ENCODE measurements around the gene ARMS2.

Gene ARMS2

DNA sequence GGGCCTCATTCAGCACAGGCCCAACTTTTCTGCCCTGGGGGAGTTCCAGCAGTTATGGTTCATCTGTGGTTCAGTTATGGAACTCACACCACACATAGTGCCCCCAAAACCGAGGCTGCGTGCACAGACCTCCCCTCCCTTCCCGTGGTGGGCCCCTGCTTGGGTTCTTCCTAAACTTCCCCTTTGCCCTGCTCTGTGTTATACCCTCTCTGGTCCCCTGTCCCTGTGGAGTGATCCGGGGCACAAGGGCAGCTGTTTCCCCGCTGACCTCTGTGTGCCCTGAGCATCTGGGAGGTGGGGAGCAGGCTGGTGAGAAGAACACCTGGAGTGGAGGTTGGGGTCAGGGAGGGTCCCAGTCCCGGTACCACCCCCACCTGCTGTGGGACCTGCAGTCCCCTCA is 46.3 kb downstream of the ARMS2 start:
- DNase-seq (ENCODE audit: extremely low spot score): no peak
- TF ChIP-seq, protein P1, sequence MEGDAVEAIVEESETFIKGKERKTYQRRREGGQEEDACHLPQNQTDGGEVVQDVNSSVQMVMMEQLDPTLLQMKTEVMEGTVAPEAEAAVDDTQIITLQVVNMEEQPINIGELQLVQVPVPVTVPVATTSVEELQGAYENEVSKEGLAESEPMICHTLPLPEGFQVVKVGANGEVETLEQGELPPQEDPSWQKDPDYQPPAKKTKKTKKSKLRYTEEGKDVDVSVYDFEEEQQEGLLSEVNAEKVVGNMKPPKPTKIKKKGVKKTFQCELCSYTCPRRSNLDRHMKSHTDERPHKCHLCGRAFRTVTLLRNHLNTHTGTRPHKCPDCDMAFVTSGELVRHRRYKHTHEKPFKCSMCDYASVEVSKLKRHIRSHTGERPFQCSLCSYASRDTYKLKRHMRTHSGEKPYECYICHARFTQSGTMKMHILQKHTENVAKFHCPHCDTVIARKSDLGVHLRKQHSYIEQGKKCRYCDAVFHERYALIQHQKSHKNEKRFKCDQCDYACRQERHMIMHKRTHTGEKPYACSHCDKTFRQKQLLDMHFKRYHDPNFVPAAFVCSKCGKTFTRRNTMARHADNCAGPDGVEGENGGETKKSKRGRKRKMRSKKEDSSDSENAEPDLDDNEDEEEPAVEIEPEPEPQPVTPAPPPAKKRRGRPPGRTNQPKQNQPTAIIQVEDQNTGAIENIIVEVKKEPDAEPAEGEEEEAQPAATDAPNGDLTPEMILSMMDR (IDR thresholded peaks at IDR 0.05; ENCODE audit: control extremely low read depth, extremely low read depth, low read depth, missing control alignments): no peak
- ChIA-PET CTCF (no interaction called here), POLR2A (no interaction called here)

DNA sequence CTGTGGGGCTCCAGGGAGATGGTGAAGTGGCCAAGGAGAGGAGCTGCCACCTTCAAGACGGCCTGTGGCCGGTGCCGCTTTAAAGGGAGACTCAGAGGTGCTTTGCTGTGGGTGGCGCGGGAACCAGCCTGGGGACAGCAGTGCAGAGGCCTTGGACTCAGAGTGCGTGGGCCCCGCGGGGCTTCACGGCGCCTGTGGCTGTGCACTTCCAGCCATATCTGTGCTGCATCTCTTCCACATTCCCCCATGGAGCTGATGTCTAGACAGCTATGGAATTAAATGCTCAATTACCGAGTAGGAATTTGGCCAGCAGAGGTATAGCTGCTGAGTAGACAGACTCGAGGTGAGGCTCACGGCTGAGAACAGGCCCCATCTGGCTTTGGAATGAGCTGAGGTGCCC is 48.6 kb downstream of the ARMS2 start:
- DNase-seq (ENCODE audit: extremely low spot score): no peak
- ChIA-PET POLR2A (no interaction called here), CTCF (interaction anchor here (1.0 to 1.5 kb wide), 4 partner anchors 10 to 224 kb away, joined by 3 to 5 read pairs (median 3); no protein-coding TSS in a partner anchor)
- TF ChIP-seq, protein P1 (IDR thresholded peaks at IDR 0.05; ENCODE audit: control extremely low read depth, extremely low read depth, low read depth, missing control alignments): no peak

DNA sequence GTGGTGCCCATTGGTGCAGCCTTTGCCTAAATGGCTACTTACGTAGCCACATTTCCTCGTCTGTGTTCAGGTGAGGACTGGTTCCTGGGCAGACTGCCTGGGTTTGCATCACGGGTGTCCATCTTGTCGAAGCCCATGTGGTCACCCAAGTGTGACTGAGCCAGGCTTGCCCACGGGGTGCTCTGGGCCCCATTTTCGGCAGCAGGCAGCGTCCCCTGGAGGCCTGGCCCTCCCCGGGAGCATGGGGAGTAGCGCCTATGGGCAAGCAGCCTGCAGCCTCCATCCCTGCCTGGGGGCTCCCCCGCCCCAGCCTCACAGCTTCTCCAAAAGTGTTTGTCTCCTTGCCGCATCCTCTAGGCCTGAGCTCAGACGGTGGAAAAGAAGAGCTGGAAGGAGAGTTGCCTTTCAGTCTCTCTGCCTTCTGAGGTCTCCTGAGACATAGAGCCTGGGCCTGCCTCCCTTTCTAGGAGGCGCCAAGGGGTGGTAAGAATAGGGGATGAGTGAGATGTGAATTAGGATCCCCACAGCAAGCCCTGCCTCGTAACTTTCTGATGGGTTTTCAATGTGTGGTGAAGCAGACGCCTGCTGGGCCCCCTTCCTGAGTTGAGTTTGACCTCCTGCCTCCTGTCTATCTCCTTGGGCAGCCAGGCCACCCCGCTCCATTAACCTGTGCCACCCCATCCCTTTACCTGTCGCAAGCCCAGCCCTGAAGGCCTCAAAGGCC is 49.6 kb downstream of the ARMS2 start:
- CTCF ChIA-PET: interaction anchor here (1.2 to 2.0 kb wide), 4 partner anchors 8 to 225 kb away, joined by 3 to 5 read pairs (median 4); no protein-coding TSS in a partner anchor
- POLR2A ChIA-PET: no interaction called here
- TF ChIP-seq, protein P1 (IDR thresholded peaks at IDR 0.05; ENCODE audit: control extremely low read depth, extremely low read depth, low read depth, missing control alignments): no peak
- DNase-seq (ENCODE audit: extremely low spot score): no peak

DNA sequence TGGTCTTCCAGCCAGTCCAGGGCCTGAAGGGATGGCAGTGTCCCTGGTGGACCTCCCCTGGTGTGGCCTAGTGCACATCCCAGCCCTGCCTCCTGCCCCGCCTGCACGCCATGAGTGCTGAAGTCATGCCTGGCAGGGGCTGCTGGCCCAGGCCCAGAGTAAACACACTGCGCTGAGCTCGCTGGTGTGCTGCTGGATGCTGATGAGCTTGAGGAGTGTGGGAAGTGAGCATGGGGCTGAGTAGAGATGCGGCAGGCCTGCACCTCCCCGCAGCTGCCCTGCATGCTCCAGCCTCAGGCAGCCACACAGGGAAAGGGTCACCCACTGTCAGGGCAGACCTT is 50.1 kb downstream of the ARMS2 start:
- POLR2A ChIA-PET: no interaction called here
- DNase-seq (ENCODE audit: extremely low spot score): no peak
- CTCF ChIA-PET: interaction anchor here (1.1 to 2.2 kb wide), 3 partner anchors 8 to 205 kb away, joined by 3 to 7 read pairs (median 5); no protein-coding TSS in a partner anchor
- TF ChIP-seq, protein P1 (IDR thresholded peaks at IDR 0.05; ENCODE audit: control extremely low read depth, extremely low read depth, low read depth, missing control alignments): no peak

DNA sequence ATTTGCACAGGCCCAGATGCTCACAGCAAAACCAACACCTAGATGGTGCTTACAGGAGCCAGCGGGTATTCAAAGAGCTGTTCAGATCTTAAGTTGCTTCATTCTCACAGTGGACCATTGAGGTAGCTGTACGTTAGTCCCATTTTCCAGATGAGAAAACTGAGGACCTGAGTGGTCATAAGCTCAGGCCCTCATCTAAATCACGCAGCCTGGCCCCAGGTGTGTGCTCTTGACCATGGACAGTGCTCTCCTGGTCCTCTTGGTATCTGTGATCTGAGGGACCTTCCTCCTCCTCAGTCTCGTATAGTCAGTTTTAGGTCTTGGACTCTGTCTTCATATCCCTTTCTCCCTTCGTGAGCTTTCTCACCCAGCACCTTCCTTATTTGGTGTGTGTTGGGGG is 50.6 kb downstream of the ARMS2 start:
- TF ChIP-seq, protein P1 (IDR thresholded peaks at IDR 0.05; ENCODE audit: control extremely low read depth, extremely low read depth, low read depth, missing control alignments): no peak
- POLR2A ChIA-PET: no interaction called here
- CTCF ChIA-PET: interaction anchor here (1.1 to 2.2 kb wide), 3 partner anchors 8 to 206 kb away, joined by 3 to 7 read pairs (median 5); no protein-coding TSS in a partner anchor
- DNase-seq (ENCODE audit: extremely low spot score): no peak

DNA sequence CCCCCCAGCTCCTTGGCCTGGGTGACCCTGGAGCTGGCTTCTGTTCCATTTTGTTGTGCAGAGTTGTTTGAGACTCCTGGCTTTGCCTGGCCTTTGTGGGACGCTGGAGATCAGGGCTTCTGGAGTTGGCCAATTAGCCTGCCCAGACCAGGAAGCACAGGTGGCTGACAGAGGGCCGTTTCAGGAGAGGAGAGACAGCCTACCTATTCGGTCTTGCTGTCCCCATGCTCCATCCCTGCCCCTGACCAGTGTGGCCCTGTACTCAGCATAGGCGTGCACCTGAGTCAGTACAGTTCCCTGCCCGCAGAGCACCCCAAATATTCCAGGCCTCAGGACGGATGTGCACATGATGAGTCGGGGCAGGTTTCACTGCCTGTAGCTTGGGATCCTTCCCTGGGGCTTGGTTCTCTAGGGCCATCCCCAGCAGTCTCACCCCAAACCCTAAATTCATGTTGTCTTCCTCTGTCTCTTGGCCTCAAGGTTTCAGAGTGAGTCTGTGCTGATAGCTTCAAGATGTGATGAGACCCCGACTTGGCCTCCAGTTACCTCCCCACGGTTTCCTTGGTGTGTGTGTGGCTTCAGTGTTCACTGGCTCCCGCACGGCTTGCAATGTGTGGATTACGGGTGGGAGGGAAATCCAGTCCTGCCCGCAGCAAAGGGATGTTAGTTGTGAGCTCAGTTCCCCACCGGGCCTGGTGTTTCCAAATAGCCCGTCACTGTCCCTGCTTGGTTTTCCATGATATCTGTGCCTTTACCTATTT is 51.6 kb downstream of the ARMS2 start:
- TF ChIP-seq, protein P1 (IDR thresholded peaks at IDR 0.05; ENCODE audit: control extremely low read depth, extremely low read depth, low read depth, missing control alignments): no peak
- POLR2A ChIA-PET: no interaction called here
- no peak for DNase-seq (ENCODE audit: extremely low spot score)
- CTCF ChIA-PET: interaction anchor here (1.1 to 2.2 kb wide), 2 partner anchors 9 to 207 kb away, joined by 3 to 7 read pairs; no protein-coding TSS in a partner anchor
